Spinal cord (tissue), 10 donors: Measurements from ENCODE around the gene GGA1. TPM values are rescaled to one million over a fixed set of nuclear protein-coding genes. Genes with fewer than 3 reads are reported as not detected.
"Not testable (repeated sequence)": the region's sequence is repeated elsewhere in the genome, so short reads cannot be mapped to it uniquely, and the experiment has no call there.

Experiments
- DNase-seq, 6 donors: peaks; one replicate each; pipeline versions ENCODE4 v3.0.0 to v3.0.0-alpha.2; 2013 to 2015; ENCODE audit warnings: low spot score in 6 of 6, low read depth in 4 of 6
- H3K27ac ChIP-seq: one replicate; pipeline ENCODE4 v1.5.1; 2013; ENCODE audit warnings: low read depth, low read length, control low read depth
- H3K27me3 ChIP-seq: one replicate; pipeline ENCODE4 v1.6.1; 2013; ENCODE audit warnings: low read length; ENCODE audit not compliant: control insufficient read depth, insufficient read depth
- H3K36me3 ChIP-seq: one replicate; pipeline ENCODE4 v1.6.1; 2013; ENCODE audit warnings: low read length; ENCODE audit not compliant: control insufficient read depth, insufficient read depth
- H3K4me1 ChIP-seq: one replicate; pipeline ENCODE4 v1.6.1; 2013; ENCODE audit warnings: low read length; ENCODE audit not compliant: control insufficient read depth, insufficient read depth
- H3K4me3 ChIP-seq: one replicate; pipeline ENCODE4 v1.5.1; 2013; ENCODE audit warnings: low read depth, low read length, control low read depth
- H3K9me3 ChIP-seq: one replicate; pipeline ENCODE4 v1.6.1; 2013; ENCODE audit warnings: low read length; ENCODE audit not compliant: control insufficient read depth, insufficient read depth
- WGBS: methylation state at CpG from one replicate; pipeline ENCODE4 v1.1.5; 2013; ENCODE audit warnings: missing lambda C conversion rate; ENCODE audit not compliant: insufficient coverage; 5-methylcytosine and 5-hydroxymethylcytosine counted together
- polyA plus RNA-seq, 2 donors: library from polyadenylated mRNA; unstranded; fragments of 120-200 nt; gene quantifications; one replicate each; pipeline ENCODE4 v1.2.1, GENCODE V29; 2013; ENCODE audit not compliant: insufficient read length in 2 of 2
- total RNA-seq, 2 donors: library from RNA; depleted of rRNA in 1 of 2; stranded (reverse); fragments of 120-200 nt in 1 of 2; fragments of >200 nt in 1 of 2; gene quantifications; one replicate each; pipeline versions ENCODE4 v1.2.3 to v1.2.4, GENCODE V29; 2013 to 2014
- donor health status: healthy.

Gene GGA1
- total and polyA plus RNA-seq, 4 donors = 27.2 to 80.3 (median 53.3) TPM

DNA sequence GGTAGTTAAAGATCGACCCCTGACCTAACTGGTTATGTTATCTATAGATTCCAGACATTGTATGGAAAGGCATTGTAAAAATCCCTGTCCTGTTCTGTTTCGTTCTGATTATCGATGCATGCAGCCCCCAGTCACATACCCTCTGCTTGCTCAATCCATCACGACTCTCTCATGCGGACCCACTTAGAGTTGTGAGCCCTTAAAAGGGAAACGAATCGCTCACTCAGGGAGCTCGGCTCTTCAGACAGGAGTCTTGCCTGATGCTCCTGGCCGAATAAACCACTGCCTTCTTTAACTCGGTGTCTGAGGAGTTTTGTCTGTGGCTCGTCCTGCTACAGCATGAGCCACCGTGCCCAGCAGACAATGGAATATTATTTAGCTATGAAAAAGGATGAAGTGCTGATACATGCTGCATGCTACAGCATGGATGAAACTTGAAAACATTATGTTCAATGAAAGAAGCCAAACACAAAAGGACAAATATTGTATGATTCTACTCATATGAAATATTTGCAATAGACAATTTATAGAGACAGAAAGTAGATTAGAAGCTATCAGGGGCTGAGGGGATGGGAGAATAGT is 16.7 kb upstream of the GGA1 start:
- Histone ChIP-seq H3K4me3 (no peak overlapping the region), H3K27me3 (no peaks in the 10 kb centered on the region), H3K4me1 (peaks cover 6% of the 10 kb centered on the region), H3K9me3 (no peaks in the 10 kb centered on the region), H3K27ac (no peak overlapping the region), H3K36me3 (no peaks in the 10 kb centered on the region)
- WGBS = 80% methylated on average over 10 of the region's 12 CpGs
- no peak for DNase-seq

DNA sequence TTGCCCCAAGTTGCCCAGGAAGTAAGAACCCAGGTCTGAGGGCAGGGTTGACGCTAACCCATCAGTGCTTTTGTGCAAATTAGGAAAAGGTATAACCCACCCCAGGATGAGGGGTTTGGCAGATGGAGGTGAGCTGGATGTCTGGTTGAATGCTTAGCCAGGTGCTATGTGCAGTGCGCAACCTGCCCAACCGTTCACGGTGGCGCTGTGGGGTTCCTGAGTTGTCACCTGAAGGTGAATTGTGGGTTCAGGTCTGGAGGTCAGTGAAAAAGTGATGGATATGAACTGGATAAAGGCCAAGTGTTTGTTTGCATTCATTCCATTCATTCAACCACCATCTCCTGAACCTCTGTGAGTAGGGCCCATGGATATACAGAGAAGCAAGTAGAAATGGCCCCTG is 14.4 kb upstream of the GGA1 start:
- Histone ChIP-seq H3K36me3 (no peaks in the 10 kb centered on the region), H3K27me3 (no peaks in the 10 kb centered on the region), H3K27ac (no peak overlapping the region), H3K9me3 (no peaks in the 10 kb centered on the region), H3K4me1 (peaks cover 11% of the 10 kb centered on the region), H3K4me3 (no peak overlapping the region)
- 95% methylated on average over 4 of the region's 5 CpGs for WGBS
- DNase-seq = no peak

DNA sequence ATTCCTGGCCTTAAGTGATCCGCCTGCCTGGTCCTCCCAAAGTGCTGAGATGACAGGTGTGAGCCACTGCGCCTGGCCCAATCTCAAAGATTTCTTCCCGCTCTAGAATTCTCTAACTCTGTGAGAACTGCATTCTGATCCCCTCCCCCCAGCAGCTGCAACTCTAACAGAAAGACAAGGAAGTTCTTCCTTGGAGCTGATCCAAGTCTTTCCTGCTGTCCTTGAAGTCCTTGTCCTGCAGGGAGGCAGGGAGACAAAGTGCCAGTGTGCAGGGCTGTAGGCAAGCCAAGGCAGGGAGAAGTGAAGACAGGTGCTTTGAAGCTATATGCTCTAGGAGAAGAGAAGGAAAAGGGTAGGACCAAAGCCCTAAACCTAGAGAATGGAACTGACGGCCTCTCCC is 9.5 kb upstream of the GGA1 start:
- H3K27ac ChIP-seq = peak overlapping the region; percentile 64
- DNase-seq = peak in 2 of 6 donors; percentile 77 to 83
- 30% methylated on average over 3 of the region's 4 CpGs for WGBS

DNA sequence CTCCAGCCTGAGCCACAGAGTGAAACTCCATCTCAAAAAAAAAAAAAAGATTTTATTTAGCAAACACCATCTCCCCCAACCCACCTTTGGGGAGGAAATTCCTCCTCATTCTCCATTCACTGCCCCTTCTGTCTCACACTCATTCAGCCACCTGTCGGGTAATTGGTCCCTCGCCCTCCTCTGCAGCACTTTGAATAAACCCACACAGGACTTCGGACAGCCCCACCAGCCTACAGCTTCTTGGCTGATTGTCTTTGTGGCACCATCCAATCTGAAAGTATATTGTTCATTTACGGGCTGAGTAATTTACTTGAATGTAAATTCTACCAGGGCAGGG is 7.5 kb upstream of the GGA1 start:
- peaks cover 5% of the 10 kb centered on the region for H3K27me3 ChIP-seq
- H3K4me1 ChIP-seq = peaks cover 23% of the 10 kb centered on the region
- WGBS = 20% methylated on average over 2 of the region's 4 CpGs

More for the DNA sequence above, 9.5 kb upstream of the GGA1 start:
- Histone ChIP-seq H3K9me3 (no peaks in the 10 kb centered on the region), H3K4me1 (peaks cover 23% of the 10 kb centered on the region), H3K4me3 (no peak overlapping the region), H3K27me3 (peaks cover 5% of the 10 kb centered on the region), H3K36me3 (no peaks in the 10 kb centered on the region)

DNA sequence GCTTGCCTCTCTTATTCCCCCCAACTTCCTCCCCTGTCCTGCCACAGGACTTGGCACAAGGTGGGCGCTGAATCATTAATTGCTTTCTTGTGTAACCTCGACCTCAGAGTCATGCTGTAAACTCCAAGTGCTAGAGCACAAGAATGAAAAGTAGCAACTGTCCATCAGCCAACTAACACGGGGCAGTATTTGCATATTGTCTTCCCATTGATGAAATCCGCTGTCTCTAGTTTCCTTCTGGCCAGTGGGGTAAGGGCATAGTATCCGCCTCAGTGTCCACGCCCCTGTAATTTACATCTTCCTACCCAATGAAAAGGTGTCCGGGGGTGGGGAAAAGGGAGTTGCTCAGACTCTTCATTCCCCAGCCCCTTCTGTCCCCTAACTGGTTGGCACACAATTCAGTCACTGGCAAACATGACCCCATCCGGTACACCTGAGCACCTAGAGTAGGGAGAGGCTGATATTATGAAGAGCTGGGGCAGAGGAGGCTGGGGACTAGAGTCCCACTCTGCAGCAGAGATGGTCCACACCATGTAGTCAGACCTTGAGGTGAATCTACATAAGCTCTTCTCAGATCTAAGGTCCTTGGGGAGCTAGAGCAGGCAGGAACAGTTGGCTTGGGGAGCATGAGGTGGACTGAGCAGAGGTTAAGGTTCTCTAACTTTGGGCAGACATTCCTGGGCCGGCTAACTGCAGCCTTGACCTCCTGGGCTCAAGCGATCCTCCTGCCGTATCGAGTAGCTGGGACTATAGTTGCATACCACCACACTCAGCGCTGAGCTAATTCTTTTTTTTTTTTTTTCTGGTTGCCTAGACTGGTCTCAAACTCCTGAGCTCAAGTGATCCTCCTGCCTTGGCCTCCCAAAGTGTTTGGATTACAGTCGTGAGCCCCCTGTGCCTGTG is 6.8 kb upstream of the GGA1 start:
- Histone ChIP-seq H3K4me1 (peaks cover 23% of the 10 kb centered on the region), H3K36me3 (no peaks in the 10 kb centered on the region), H3K27ac (no peak overlapping the region), H3K27me3 (peaks cover 5% of the 10 kb centered on the region), H3K9me3 (no peaks in the 10 kb centered on the region), H3K4me3 (no peak overlapping the region)
- no peak for DNase-seq
- 61% methylated on average over 7 of the region's 14 CpGs for WGBS

More for the DNA sequence above, 7.5 kb upstream of the GGA1 start:
- DNase-seq = no peak
- no peak overlapping the region for H3K27ac ChIP-seq
- no peak overlapping the region for H3K4me3 ChIP-seq
- no peaks in the 10 kb centered on the region for H3K9me3 ChIP-seq
- no peaks in the 10 kb centered on the region for H3K36me3 ChIP-seq

DNA sequence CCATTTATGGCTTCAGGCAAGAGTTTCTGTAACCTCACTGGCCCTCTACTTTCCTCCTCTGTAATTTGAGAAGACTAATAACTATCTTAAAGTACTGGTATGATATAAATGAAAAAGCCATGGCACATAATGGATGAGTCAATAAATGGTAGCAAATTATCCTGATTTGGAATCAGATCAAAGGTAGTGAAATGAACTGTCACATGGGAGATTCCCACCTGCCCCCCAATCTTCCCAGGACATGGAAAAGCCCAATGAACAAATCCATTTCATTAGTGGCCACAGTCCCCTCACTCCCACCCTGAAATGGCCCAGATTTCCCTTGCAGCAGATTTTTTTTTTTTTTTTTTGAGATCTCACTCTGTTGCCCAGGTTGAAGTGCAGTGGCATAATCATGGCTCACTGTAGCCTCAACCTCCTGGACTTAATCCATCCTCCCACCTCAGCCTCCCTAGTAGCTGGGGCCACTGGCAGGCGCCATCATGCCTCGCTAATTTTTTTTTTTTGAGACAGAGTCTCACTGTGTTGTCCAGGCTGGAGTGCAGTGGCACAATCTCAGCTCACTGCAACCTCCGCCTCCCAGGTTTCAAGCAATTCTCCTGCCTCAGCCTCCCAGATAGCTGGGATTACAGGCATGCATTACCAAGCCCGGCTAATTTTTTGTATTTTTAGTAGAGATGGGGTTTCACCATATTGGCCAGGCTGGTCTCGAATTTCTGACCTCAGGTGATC is 5.9 kb upstream of the GGA1 start:
- WGBS = 79% methylated on average over 3 of the region's 5 CpGs
- H3K36me3 ChIP-seq, DNase-seq, H3K9me3 ChIP-seq, H3K27me3 ChIP-seq, H3K27ac ChIP-seq, H3K4me3 ChIP-seq: not testable (repeated sequence)
- H3K4me1 ChIP-seq = peaks cover 32% of the 10 kb centered on the region

DNA sequence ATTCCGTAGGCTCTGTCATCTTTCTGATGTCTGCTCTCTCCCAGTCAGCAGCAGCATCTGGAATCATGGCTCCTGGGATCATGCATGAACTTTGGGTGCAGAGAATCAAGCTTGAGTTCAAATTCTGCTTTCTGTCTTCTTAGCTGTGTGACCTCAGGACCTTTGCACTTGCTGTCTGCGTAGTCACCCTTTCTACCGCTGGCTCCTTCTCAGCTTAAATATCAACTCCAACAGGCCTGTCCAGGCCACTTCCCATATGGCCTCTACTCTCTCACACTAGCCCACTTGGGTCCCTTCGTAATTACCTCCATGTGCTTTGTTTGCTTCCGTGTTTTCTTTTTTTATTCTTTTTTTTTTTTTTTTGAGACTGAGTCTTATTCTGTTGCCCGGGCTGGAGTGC is 4.6 kb upstream of the GGA1 start:
- WGBS = 97% methylated on average over 3 of the region's 6 CpGs

DNA sequence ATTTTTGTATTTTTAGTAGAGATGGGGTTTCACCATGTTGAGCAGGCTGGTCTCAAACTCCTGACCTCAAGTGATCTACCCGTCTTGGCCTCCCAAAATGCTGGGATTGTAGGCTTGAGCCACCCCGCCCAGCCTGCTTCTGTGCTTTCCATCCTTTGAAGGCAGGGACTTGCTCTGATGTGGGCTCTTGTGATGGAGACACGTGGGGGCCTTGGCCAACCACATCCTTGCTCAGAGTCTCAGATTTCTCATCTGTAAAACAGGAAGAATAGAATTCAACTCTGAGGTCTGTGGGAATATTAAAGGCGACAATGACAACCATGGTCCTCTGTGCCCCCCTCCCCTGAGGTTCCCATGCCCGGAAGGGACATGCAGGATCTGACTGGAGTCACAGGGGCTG is 3.8 kb upstream of the GGA1 start:
- Histone ChIP-seq H3K36me3 (no peaks in the 10 kb centered on the region), H3K27me3 (peaks cover 5% of the 10 kb centered on the region), H3K9me3 (no peaks in the 10 kb centered on the region), H3K27ac (no peak overlapping the region), H3K4me1 (peaks cover 26% of the 10 kb centered on the region), H3K4me3 (no peak overlapping the region)
- no peak for DNase-seq
- WGBS = 75% methylated on average over 3 of the region's 5 CpGs

More for the DNA sequence above, 4.6 kb upstream of the GGA1 start:
- no peaks in the 10 kb centered on the region for H3K36me3 ChIP-seq
- H3K4me1 ChIP-seq = peaks cover 26% of the 10 kb centered on the region
- no peaks in the 10 kb centered on the region for H3K9me3 ChIP-seq
- no peak for DNase-seq
- H3K27ac ChIP-seq = no peak overlapping the region
- peaks cover 5% of the 10 kb centered on the region for H3K27me3 ChIP-seq
- no peak overlapping the region for H3K4me3 ChIP-seq

DNA sequence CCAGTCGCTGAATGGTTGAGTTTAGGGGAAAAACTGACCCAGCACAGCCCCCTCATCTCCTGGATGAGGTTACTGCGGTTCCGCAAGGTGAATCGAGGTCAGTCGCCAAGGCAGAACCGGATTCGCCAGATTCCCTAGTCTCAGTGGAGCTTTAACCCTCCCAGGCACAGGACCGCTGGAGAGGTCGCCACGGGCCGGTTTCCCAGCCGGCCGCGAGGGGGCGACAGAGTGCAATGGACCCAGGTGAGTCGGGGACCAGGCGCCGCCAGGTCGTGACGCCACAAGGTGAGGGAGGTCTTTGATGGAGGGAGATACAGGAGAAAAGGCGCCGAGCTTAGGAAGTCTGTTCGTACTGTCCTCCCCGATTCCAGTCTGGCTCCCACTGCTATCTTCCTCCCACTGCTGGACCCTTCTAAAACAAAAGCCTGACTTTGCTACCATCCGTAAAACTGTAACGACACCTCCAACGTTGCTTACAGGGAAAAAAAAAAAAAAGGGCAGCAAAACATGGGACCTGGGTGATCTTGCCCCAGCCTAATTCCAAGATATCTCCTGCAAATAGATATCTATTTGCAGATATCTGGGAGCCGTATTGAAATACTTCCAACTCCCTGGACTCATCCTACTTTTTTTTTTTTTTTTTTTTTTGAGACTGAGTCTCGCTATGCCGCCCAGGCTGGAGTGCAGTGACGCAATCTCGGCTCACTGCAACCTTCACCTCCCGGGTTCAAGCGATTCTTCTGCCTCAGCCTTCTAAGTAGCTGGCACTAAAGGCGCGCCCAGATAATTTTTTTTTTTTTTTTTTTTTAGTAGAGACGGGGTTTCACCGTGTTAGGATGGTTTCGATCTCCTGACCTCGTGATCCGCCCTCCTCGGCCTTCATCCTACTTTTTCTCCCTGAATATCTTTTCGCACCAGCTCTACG is 1.4 kb upstream of the GGA1 start:
- Histone ChIP-seq H3K4me3 (peak overlapping the region; percentile 36), H3K27me3 (no peaks in the 10 kb centered on the region), H3K27ac (peak overlapping the region; percentile 48), H3K4me1 (peaks cover 36% of the 10 kb centered on the region), H3K36me3 (peaks cover 3% of the 10 kb centered on the region), H3K9me3 (no peaks in the 10 kb centered on the region)
- peak in 4 of 6 donors; percentile 44 to 94 (median 71) for DNase-seq
- 0% methylated on average over 20 of the region's 44 CpGs for WGBS
